Mesenteric fat pad (tissue), 1 donor: ENCODE results near the gene KCNG3. TPM values are rescaled to one million over a fixed set of nuclear protein-coding genes. Genes with fewer than 3 reads are reported as not detected.

Source experiments
- DNase-seq: peaks from one replicate; pipeline ENCODE4 v3.0.0-alpha.2; 2020; ENCODE audit warnings: low spot score
- total RNA-seq: library from RNA; stranded (reverse); fragmentation: NEBNext Ultra II Directional; extraction: Animal tissue kit (Norgen Biotek cat#: 25700); gene quantifications from one replicate; pipeline ENCODE4 v1.2.1, GENCODE V29; 2021
- donor health status: DM: yes; HTN: yes; CAD: no.

Gene KCNG3
- total RNA-seq, 1 donor from 2014 or later, result not detected

DNA sequence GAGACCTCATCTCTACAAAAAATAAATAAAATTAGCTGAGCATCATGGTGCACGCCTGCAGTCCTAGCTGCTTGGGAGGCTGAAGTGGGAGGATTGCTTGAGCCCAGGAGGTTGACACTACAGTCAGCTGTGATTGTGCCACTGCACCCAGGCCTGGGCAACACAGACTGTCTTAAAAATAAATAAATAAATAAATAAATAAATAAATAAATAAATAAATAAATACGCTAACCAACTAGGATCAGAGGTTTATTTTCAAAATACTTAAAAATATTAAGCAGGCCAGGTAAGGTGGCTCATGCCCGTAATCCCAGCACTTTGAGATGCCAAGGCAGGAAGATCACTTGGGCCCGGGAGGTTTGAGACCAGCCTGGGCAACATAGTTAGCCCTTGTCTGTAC, 63.6 kb downstream of the KCNG3 start:
- no peak for DNase-seq

DNA sequence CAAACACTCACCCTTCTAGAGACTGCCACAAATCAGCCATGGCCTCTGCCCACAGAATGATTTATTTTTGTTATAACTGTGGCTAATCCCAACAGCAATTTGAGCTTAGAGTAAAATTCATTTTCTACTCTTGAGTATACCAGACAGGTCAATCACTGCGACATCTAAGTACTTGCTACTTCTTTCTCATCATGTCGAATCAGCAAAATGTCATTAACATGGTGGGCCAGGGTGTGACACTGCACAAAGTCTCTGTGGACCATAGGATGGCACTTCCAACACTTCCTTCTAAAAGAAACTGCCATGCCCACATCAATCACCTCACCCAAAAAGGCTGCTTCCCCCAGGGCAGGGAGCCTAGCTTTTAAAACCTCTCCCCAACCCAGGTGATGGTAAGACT, 64.4 kb downstream of the KCNG3 start:
- no peak for DNase-seq

DNA sequence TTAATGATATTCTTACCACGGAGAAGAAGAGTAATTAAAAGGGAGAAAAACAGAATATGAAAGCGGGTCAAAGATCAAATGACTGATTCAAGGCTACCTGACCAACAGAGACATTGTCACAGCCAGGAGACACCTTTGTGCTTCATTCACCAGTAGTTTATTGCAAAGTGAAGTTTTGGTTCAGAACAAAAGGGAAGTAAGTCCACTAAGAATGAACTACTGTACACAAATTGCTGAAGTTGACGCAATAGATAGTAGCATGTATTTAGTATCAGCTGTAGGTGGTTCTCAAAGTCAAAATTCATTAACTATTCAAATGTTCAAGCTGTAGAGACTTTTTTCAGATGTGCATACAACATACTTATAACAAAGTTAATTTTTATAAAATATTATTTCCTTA, 68.1 kb downstream of the KCNG3 start:
- DNase-seq, result no peak

DNA sequence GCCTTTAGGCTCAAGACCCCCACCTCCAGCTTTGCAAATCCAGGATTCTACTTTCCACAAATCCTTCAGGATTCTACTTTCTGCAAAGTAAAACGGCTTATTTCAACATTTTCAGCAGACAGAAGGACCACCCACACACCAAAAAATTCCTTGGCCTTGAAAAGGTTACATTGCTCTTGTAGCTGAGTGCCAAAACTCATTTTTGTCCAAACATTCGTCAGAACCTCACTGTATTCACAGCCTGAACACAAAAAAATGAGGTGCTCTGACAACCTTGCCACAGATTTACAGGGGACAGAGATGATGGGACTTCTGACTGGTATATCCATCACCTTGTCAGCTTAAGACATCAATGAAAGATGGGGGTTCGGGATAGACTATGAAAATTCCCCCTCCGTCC, 69.7 kb downstream of the KCNG3 start:
- DNase-seq, result no peak

DNA sequence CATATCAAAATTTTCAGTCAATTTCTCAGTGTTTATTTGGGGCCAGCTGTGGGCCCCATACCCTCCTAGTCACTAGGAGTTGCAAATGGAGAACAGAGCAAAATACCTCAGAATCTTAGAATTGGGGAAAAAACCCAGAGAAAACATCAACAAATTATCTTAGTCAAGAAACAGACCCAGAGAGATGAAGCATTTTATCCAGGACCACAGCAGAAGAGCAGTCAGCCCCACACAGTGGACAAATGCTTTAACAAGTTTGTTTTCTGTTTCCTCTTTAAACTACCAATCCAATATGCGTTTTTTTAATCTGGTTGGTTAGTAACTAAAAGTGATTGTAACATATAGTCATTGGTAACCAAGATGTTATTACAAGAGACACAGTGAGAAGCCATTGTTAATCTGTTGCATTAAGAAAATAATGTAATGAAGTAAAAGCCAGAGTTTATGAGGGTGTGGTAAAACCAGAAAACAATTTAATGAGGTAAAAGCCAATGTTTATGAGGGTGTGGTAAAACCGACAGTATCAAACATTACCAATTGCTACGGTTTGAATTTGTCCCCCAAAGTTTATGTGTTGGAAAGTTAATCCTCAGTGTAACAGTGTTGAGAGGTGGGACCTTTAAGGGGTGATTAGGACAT, 72.1 kb downstream of the KCNG3 start:
- no peak for DNase-seq

DNA sequence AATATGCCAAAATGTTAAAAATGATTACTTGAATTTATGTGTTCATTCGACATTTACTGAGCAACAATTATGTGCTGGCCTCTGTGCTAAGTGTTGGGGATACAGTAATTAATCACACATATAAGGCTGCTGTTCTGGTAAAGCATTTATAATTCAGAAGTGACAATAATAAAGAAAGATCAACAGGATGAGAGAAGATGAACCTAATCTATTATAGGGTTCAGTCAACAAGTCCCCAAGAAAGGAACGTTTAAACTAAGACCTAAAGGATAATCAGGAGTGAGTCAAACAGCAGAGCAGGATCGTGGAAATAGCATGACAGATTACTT, 72.7 kb downstream of the KCNG3 start:
- DNase-seq, result no peak

DNA sequence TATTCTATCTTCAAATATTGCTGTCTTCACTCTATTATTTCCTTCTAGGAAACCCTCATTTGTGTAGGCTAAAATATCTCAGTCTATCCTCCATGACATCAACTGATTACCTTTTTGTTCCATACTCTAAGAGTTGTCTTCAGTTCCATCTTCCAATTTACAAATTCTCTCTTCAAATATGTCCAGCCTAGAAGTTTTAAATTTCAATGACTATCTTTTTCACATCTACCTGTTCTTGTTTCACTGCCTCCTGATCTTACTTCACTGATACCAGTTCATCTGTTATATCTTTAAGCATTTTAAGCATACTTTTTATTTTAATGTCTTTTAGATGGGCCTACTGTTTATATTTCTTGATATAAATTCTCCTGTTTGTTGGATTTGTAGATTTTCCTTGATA, 79.1 kb downstream of the KCNG3 start:
- DNase-seq, result no peak

DNA sequence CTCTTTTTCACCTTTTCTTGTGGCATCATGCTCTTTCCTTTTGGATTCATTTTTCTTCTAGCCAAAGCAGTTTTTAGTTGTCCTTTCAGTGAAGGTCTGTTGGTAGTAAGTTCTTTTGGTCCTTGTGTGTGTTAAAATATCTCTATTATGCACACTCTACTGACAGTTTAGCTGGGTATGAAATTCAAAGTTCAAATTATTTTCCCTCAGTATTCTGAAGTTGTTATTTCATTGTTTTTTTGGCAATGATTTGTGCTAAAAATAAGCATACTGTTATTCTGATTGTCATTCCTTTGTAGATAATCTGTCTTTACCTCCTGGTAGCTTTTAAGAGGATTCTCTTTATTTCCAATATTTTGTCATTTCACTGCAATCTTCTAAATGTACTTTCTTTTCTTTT, 79.6 kb downstream of the KCNG3 start:
- no peak for DNase-seq

DNA sequence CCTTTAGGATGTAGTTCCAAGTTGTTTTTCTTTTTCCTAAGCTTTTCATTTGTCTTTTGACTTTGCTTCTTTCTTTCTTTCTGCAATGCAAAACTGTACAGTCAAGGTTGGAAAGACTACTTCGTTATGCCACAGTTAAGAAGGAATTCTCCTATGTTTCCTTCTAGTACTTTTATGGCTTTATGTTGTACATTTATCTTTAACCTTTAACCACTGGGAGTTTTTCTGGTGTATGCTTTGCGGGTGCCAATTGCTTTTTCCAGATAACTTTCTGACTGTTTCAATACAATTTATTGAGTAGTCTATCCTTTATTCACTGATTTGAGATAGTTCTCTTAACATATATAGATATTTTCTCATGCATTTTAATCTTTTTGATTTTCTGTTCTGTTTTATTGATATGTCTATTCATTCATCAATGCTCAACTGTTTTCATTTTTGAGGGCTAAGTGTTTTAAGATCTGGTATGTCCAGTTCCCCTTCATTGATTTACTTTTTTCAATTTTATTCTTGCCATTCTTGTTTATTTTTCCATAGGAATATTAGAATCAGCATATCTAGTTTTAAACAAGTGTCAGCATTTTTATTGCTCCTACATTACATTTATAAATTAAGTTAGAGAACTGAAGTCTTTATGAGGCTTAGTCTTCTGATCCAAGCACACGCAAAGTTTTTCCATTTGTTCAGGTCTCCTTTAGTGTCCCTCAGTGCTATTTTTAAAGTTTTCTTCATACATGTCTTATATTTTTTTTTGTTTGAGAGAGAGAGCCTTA, 82.9 kb downstream of the KCNG3 start:
- no peak for DNase-seq

DNA sequence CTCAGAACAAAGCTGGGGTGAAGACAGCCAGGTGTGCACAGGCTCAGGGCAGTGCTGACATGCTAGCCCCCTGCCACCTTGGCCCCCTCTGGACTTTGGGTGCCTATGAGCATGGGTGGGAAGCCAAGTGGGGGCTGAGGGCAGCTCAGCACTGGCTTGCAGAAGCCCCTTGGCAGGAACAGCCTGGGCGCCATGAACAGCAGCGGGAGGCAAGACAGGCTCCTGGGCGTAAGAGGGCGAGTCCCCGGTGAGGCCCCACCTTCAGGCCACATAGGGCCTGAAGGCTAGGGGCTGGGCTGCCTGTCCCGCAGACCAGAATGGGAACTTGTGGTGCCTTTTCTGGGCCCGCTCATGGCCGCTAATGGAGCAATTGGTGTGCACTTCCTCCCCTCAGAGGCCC, 85.8 kb downstream of the KCNG3 start:
- no peak for DNase-seq

DNA sequence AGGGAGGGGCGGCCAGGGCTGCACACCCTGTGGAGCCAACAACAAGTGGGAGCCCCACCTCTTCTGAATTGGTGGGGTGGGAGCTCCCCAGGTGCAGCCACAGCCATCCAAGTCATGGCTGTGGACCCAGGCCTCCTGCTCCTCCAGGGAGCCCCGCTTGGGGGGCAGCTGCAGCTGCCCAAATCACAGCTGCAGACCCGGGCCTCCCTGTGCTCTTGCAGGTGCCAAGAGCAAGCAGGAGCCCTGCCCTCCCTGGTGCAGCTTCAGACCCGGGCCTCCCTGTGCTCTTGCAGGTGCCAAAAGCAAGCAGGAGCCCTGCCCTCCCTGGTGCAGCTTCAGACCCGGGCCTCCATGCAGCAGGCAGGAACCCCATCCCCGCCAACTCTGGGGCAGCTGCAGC, 86.3 kb downstream of the KCNG3 start:
- no peak for DNase-seq

DNA sequence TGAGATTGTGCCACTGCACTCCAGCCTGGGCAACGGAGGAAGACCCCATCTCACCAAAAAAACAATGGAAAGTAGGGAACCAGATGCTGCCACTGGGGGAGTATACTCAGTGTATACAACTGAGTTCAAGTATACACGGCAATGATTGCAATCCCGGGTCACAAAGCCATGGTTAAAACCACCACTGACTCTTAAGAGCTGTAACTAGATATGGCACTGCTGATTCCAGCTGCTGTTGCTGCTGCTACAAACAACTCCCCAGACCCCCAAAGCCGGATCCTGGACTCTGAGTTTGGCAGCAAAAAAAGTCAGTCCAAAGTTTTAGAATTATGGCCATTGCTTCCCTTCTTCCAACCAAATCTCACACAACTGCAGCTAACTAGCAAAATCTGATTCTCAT, 89.1 kb downstream of the KCNG3 start:
- peak; percentile 33 for DNase-seq

DNA sequence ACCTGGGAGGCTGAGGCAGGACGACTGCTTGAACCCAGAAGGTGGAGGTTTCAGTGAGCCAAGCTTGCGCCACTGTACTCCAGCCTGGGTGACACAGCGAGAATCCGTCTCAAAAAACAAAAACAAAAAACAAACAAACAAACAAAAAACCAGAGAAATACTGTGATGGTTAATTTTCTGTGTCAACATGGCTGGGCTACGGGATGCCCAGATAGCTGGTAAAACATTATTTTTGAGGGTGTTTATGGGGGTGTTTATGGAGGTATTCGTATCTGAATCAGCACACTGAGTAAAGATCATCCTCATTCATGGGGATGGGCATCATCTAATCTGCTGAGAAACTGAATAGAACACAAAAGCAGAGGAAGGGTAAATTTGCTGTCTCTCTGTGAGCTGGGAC, 92.0 kb downstream of the KCNG3 start:
- no peak for DNase-seq

DNA sequence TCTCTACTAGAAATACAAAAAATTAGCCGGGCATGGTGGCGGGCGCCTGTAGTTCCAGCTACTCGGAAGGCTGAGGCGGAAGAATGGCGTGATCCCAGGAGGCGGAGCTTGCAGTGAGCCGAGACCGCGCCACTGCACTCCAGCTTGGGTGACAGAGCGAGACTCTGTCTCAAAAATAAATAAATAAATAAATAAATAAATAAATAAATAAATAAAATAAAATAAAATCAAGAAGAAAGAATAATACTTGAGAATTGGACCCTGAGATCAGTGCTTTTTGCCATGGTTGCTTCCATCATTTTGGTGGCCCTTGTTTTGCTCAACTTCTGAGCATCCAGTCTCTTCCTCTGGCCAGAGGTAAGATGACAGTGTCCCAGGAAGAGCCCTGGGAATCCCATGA, 95.7 kb downstream of the KCNG3 start:
- DNase-seq, result peak; percentile 28

DNA sequence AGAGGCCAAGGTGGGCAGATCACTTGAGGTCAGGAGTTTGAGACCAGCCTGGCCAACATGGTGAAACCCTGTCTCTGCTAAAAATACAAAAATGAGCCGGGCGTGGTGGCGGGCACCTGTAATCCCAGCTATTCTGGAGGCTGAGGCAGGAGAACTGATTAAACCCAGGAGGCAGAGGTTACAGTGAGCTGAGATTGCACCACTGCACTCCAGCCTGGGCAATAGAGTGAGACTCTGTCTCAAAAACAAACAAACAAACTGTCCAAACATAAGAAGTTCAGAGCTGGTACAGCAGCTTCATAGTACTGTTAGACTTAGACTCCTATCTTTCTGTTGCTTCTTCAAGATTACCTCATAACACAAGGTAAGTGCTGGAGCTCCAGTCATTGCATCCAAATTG, 100.5 kb downstream of the KCNG3 start:
- DNase-seq, result peak; percentile 5

DNA sequence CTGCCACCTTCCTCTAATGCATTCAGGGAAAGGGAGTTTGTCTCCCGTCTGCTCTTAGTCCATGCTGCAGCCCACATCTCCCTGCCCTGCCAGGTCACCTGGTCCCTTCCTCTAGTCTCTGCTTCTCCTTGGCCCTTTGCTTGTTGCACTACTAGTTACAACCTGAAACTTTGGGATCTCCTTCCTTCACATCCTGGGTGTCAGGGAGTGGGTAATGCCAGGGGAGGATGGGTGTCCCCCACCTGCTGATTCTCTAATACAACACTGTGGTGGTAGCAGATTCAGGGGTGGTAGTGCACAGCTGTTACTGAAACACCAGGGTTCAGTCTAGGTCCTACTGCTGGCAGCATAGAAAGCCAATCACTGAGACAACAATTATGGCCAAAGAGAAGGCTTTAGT, 101.6 kb downstream of the KCNG3 start:
- DNase-seq, result peak; percentile 11

Other genes with a start within 250 kb of the KCNG3 start
- 78.5 TPM for gene COX7A2L, start 132.8 kb downstream of the KCNG3 start, total RNA-seq
- 35.2 TPM for gene MTA3, start 74.7 kb upstream of the KCNG3 start, total RNA-seq